Loucy (cell line): ENCODE measurements around the gene INSC.

Experiments used
- H2AFZ ChIP-seq: fragments of 200-600 bp; sonication (generic); 2 replicates; pipeline ENCODE4 v1.6.0; 2016; ENCODE audit warnings: antibody characterized with exemption, mild to moderate bottlenecking, low read length, moderate library complexity
- H3F3A ChIP-seq: fragments of 200-600 bp; 2 replicates; pipeline ENCODE4 v1.6.0; 2016; ENCODE audit warnings: antibody characterized with exemption, low read depth, mild to moderate bottlenecking
- H3K27me3 ChIP-seq: fragments of 200-600 bp; sonication (generic); 2 replicates; pipeline ENCODE4 v1.6.1; 2014; ENCODE audit warnings: low read length, mild to moderate bottlenecking; ENCODE audit not compliant: insufficient read depth, poor library complexity, severe bottlenecking
- H3K36me3 ChIP-seq: fragments of 200-600 bp; sonication (generic); 2 replicates; pipeline ENCODE4 v1.6.1; 2016; ENCODE audit warnings: low read length; ENCODE audit not compliant: insufficient read depth
- H3K4me1 ChIP-seq: fragments of 200-600 bp; sonication (generic); 2 replicates; pipeline ENCODE4 v1.5.1; 2014; ENCODE audit warnings: low read length, mild to moderate bottlenecking; ENCODE audit not compliant: insufficient read depth, poor library complexity, severe bottlenecking
- H3K4me2 ChIP-seq: fragments of 200-600 bp; sonication (generic); 2 replicates; pipeline ENCODE4 v1.6.0; 2014; ENCODE audit warnings: antibody characterized with exemption, low read length, low read depth, mild to moderate bottlenecking; ENCODE audit not compliant: poor library complexity, severe bottlenecking
- H3K4me3 ChIP-seq: fragments of 200-600 bp; sonication (generic); 2 replicates; pipeline ENCODE4 v1.5.1; 2014; ENCODE audit warnings: low read length, mild to moderate bottlenecking, mixed read lengths; ENCODE audit not compliant: poor library complexity, severe bottlenecking
- H3K79me2 ChIP-seq: fragments of 200-600 bp; sonication (generic); 2 replicates; pipeline ENCODE4 v1.6.1; 2014; ENCODE audit warnings: low read length; ENCODE audit not compliant: insufficient read depth
- H3K9ac ChIP-seq: fragments of 200-600 bp; sonication (generic); 2 replicates; pipeline ENCODE4 v1.6.0; 2014; ENCODE audit warnings: mild to moderate bottlenecking, low read depth, low read length, moderate library complexity; ENCODE audit not compliant: poor library complexity, severe bottlenecking
- H3K9me2 ChIP-seq: fragments of 200-600 bp; sonication (generic); replicated peaks from 2 replicates; pipeline ENCODE4 v1.6.1; 2016; ENCODE audit warnings: low read depth, low read length, mixed read lengths
- H3K9me3 ChIP-seq: fragments of 200-600 bp; sonication (generic); 2 replicates; pipeline ENCODE4 v1.6.1; 2014; ENCODE audit warnings: mild to moderate bottlenecking, antibody characterized with exemption, low read length, low read depth; ENCODE audit not compliant: insufficient read depth
- H4K20me1 ChIP-seq: fragments of 200-600 bp; sonication (generic); 2 replicates; pipeline ENCODE4 v1.6.0; 2014; ENCODE audit warnings: antibody characterized with exemption, low read length, mild to moderate bottlenecking; ENCODE audit not compliant: insufficient read depth, poor library complexity, severe bottlenecking
- CTCF ChIP-seq: fragments of 200-600 bp; sonication (generic); conservative IDR thresholded peaks from 2 replicates; pipeline ENCODE4 v1.5.1; 2014; ENCODE audit warnings: mild to moderate bottlenecking, antibody characterized with exemption, low read length
- EZH2phosphoT487 ChIP-seq: fragments of 200-600 bp; IDR thresholded peaks from 2 replicates; pipeline ENCODE4 v1.6.1; 2018; ENCODE audit warnings: antibody characterized with exemption, mild to moderate bottlenecking, moderate library complexity, borderline replicate concordance

INSC gene

GRCh38 chr11:15106201-15106965 lies 8.3 kb upstream of the INSC start:
- H3K36me3 ChIP-seq: no peaks in the 10 kb centered on the region
- no peaks in the 10 kb centered on the region for H3K27me3 ChIP-seq
- no peaks in the 10 kb centered on the region for H4K20me1 ChIP-seq
- H3K9me3 ChIP-seq: no peaks in the 10 kb centered on the region
- H3K9me2 ChIP-seq: no peaks in the 10 kb centered on the region
- H3F3A ChIP-seq: no peaks in the 10 kb centered on the region
- H3K79me2 ChIP-seq: no peaks in the 10 kb centered on the region
- peak overlapping the region; percentile 68 for H2AFZ ChIP-seq
- no peak overlapping the region for H3K4me3 ChIP-seq
- peak overlapping the region; percentile 22 for H3K4me2 ChIP-seq
- peaks cover 47% of the 10 kb centered on the region for H3K4me1 ChIP-seq
- H3K9ac ChIP-seq: peak overlapping the region; percentile 8
- TF ChIP-seq EZH2phosphoT487 (no peak), CTCF (no peak)

GRCh38 chr11:15107730-15108515 lies 6.8 kb upstream of the INSC start:
- Histone ChIP-seq H3K36me3 (no peaks in the 10 kb centered on the region), H2AFZ (peak overlapping the region; percentile 68), H3K4me3 (no peak overlapping the region), H3F3A (no peaks in the 10 kb centered on the region), H3K9ac (no peak overlapping the region), H3K4me2 (no peak overlapping the region), H3K9me3 (no peaks in the 10 kb centered on the region), H3K9me2 (no peaks in the 10 kb centered on the region), H4K20me1 (no peaks in the 10 kb centered on the region), H3K27me3 (no peaks in the 10 kb centered on the region), H3K4me1 (peaks cover 60% of the 10 kb centered on the region), H3K79me2 (no peaks in the 10 kb centered on the region)
- TF ChIP-seq EZH2phosphoT487 (no peak), CTCF (no peak)

GRCh38 chr11:15108592-15109130 lies 6.1 kb upstream of the INSC start:
- Histone ChIP-seq H2AFZ (no peak overlapping the region), H4K20me1 (no peaks in the 10 kb centered on the region), H3K36me3 (no peaks in the 10 kb centered on the region), H3K27me3 (no peaks in the 10 kb centered on the region), H3K4me1 (peaks cover 65% of the 10 kb centered on the region), H3K9me2 (no peaks in the 10 kb centered on the region), H3K9me3 (no peaks in the 10 kb centered on the region), H3F3A (no peaks in the 10 kb centered on the region), H3K79me2 (no peaks in the 10 kb centered on the region), H3K4me3 (no peak overlapping the region), H3K9ac (no peak overlapping the region), H3K4me2 (no peak overlapping the region)
- TF ChIP-seq EZH2phosphoT487 (no peak), CTCF (no peak)
